HG03039 (cell line): ENCODE data around the gene PIWIL4.

Experiments used
- ATAC-seq: cut with Tn5 transposase; IDR thresholded peaks from one replicate; pipeline ENCODE4 v1.9.1; 2021; ENCODE audit warnings: mild to moderate bottlenecking, moderate library complexity; ENCODE audit not compliant: unreplicated experiment

The PIWIL4 gene

DNA sequence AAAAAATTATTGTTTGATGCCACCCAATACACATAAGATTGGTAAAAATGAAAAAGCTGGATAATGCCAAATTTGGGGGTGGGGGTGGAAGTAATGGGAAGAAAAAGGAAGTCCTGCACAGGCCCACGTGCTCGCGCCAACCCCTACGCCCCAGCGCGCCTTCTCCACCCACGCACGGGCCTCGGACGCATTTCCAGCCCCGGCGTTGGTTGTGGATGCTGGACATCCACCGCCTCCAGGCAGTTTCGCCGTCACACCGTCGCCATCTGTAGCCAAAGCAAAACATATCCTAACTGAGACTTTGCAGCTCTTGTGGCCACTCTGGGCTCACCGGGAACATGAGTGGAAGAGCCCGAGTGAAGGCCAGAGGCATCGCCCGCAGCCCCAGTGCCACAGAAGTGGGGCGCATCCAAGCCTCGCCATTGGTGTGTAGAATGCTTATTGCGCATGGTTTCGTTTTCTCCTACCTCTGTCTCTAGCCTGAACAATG, at the start of gene PIWIL4:
PIWIL4 (plus strand) TSS at position 188 of the 490 bp plus-strand sequence; CDS start at position 339, 151 bp downstream.
- ATAC-seq, result no peak

DNA sequence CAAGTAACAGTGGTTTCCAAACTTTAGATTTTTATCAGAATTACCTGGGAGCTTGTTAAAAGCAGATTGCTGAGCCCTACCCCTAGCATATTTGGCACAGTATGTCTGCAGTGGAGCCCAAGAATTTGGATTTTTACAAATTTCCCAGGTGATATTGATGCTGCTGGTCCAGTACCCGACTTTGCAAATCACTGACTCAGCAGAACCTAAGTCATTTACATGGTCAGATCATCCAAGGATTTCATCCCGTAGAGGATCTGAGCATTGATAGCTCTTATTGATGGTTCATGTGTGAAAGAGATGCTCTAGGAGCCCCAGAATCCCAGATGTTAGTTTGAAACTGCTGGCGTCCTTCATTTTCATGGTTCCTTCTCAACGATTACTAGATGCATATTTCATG, 48.9 kb upstream of the PIWIL4 start:
- ATAC-seq, result no peak

DNA sequence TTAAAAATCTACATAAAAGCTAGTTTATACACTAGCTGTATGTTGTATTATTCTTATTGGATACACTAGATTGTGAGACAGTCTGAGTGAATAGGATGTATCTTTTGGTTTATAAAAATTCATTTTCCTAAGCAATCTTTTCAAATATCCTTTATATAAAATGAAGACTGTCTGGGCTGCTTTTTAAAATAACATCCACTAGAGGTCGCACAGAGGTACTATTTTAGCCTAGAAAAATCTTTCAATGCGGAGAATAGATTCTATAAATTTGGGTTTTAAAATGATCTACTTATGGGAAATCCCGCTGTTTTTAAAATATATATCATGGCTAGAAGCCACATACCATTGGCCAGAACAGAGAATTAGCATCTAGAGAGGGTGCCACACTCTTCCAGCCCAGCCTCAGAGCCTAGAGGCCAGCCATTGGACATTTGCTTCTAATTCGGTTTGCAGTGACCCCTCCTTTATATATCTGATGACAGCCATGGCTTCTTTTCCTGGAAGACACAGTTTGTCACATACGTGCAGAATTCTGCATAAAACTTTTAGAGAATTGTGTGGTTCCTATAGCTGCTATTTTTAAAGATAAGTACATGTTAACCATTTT, 47.6 kb upstream of the PIWIL4 start:
- no peak for ATAC-seq

DNA sequence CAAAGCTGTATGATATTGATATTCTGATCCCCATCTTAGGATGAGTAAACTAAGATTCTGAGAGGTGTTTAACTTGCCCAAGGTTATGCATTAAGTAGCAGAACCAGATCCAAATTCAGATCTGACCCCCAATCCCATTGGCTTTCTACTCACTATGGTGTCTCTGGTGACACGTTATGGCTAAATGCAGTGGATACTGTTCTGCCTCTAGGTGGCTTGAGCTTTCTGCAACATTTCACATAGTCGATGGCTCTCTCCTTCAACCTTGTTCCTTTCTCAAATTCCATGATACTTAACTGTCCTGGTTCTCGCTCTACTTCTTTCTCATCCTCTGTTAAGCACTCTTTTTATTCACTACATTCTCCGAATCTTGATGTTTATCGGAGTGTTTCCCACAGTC, 45.5 kb upstream of the PIWIL4 start:
- ATAC-seq, result no peak

DNA sequence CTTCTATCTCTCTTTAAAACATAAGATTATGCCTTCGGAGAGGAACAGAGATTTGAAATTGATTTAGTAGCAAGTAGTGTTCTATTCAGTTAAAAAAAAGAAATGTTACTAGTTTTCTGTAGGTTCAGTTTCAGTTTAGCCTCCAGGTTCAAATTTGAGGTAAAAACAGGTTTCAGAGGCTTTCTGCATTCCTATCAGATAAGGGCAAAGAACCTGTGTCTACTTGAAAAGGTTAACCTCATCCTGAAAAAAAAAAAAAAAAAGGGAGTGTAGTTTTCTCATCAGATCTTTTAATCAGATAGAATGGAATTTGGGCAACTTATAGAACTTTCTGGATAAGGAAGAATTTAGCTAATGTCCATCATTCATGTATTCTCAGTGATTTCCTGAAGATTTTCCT, 42.8 kb upstream of the PIWIL4 start:
- ATAC-seq, result no peak

DNA sequence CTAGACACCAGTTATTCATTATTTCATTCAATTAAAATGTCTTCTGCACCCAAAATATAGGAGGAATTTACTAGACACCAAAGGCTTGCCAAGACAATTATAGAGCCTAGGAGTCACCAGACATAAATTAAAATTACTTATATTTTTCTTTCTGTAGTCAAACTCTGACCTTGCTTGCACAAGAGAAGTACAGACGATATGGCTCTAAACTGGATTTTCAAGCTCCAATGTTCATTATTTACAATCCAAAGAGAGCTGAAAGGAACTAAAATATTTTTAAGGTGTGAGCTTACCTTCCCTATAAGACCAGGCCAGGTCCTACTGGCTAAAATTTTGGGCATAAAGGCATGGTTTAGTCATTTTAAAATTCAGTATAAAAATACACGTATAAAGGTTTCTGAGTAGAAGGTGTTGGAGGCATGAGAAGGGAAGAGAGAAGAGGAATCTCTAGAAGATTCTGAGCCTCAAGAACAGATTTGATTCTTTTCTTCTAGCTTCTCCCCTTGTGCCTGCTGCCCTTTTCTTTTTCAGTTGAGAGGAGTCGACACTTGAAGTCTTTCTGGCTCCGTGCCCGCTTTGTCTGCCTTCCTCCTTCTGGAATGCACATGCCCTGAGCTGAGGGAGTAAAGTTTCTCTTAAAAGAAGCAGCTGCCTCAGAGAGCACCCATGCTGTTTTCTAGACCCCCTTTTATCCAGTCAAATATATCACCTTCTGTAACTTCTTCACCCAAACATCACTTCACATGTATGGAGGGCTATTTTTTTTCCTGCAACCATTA, 41.4 kb upstream of the PIWIL4 start:
- no peak for ATAC-seq

DNA sequence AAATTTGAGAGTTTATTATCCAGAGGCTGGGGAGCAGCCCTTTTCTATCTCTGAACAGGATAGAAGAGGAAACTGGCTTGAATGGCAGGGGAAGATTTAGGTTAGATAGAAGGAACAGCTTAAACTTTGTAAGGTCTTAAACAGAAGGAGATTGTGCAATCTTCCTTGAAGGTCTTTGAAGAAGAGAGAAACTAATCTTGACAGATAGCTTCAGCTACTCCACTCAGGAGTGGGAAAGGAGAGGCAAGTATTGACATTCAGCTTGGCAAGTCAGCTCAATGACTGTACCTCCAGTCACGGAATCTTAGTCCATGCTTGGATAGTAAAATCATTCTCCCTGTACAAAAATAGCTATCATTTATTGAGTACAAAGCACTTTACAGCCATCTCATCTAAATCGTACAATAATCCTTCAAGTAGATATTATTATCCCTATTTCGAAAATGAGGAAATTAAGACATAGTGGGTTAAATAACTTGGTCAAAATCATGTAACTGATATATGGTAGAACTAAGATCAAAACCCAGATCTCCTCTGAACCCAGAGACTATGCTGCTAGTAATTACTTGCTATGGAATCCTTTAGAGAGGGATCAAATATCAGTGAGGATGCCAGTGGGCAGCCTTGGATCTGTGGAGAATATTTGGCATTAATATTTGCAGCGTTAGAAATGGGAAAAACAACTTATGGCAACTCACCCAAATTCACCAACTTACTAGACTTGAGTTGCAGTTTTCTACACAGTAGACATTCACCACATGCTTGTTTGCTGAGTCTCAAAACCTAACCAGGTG, 40.3 kb upstream of the PIWIL4 start:
- no peak for ATAC-seq

DNA sequence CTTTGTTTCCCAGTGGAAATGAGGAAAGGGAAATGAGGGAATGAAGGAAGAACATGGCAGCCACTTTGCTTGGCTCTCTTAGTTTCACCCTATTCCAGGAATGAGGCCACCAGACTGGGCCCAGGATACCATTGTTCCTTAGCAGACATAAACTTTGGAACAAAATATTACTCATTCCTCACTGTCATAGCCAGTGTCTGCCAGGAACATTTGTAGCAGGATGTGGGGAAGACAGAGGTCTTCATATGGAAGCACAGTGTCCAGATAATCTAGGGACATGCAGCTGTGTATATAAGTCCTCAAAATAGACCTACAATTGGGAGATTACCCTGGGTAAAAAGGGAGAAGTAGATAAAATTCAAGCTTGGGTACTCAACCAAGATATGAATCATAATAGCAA, 38.6 kb upstream of the PIWIL4 start:
- ATAC-seq, result no peak

DNA sequence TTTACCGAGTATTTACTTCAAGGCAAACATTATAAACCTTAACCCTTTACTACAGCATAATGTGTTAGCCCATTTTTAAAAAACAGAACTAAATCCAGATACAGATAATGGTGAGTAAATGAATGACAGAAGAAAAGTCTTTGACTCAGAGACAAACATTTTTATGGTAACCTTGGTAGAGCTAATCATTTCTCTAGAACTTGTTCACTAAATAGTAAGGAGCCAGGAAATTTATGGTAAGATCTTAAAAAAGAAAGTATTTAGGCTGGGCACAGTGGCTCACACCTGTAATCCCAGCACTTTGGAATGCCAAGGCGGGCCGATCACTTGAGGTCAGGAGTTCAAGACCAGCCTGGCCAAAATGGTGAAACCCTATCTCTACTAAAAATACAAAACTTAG, 35.0 kb upstream of the PIWIL4 start:
- ATAC-seq, result no peak

DNA sequence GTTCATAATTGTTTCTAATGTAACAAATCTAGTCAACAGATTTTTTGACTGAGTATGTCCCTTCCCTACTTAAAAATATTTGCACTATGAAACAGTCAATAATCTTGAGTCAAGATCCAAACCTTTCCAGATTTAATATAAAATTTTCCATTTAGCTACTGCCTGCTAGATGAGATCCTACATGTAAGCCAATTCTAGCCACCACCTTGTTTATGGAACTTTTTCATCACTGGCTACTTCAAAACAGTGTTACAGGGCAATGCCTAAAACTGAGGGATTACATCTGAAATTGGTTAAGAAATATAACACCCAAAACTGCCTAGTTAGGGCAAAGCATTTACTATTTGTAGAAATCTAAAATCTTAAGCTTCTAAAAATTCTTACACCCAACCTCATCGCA, 34.0 kb upstream of the PIWIL4 start:
- no peak for ATAC-seq

DNA sequence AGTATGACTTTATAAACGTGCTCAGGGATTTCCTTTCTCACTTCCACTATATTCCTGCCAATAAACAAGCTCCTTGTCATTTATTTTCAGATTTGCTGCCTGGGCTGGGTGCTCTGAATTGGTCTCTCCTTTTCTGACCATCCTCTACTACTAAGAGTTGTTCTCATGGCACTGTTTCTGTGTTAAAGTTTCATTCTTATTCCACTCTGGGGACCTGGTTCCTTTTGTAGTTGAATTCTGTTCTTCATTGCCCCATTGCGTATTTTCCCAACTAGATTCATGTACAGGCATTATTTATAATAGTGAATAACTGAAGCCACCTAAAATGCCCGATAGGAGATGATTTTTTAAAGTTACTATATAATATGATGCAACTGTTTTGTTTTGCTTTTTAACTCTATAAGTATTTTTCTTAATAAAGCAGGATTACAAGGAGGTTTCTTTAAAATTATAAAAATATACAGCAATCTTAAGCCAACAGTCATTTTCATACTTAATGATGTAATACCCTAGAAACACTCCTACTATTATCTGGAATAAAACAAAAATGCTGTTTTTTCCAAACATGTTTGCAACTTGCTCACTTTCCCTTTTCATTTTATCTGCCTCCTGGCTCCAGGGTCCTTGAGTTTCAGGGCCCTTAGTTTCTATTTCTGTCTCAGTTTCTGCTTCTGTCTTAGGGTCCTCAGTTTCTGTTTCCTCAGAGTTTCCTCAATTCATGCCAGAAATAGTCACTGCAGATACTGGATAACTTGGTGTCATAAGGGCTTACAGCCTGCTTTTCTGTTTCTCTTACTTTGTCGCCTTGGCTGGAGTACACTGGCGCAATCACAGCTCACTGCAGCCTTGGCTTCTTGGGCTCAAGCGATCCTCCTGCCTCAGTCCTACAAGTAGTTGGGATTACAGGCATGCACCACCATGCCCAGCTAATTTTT, 33.2 kb upstream of the PIWIL4 start:
- no peak for ATAC-seq

DNA sequence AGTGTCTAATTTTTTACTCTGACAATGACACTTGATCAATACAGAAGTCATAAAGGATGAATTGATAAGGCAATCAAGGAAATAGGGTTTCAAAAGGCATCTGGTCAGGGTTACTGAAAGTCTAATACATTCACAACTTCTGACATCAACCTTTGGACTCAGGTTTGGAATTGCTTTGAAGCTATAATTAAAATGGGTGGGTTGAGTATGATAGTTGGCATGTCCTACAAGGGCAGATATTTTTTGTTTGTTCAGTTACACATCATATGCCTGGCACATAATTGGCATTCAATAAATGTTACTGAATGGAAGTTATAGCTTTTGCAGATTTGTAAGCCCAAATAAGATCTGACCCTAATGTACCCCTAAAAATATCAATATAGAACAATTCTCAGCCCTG, 30.8 kb upstream of the PIWIL4 start:
- no peak for ATAC-seq

DNA sequence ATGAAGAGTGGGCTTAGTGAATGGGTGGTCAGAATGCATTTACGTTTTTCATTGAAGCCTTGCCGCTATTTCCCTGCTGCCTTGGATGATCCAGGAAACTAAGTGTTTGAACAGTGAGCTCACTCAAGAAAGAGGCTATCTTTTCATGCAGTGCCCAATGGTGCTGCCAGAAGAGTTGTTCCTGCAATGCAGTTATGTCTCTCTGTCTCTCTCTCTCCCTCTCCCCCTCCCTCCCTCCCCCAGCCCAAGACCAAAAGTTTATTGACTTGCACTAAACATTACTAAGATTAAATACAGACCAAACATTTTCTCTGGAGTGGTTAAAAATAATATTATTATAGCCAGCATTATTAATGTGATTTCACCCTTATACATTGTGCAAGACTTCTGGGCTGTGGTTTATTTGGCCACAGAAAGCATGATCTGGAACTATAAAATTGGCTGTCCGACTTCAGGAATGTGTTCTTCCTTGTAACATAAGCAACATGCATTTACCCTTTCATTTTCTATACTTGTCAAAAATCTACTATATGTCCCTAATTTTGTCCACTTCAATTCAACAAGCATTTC, 30.1 kb upstream of the PIWIL4 start:
- no peak for ATAC-seq

DNA sequence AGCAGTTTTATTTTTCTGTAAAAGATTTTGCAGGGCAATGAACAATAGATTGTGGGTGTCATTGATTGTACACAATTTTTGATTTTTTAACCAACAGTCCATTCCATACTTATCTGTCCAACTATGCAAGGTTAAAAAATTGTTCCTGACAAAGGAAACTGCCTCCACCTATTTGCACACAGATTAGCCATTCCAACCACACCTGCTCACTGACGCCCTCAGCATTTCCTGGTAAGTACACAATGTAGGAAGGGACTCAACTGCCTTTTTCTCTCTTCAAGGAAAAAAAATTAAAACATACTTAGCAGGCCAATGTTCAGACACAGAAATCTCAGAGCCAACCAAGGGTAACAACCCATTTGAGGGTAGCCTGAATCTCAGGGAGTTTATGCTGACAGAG, 27.7 kb upstream of the PIWIL4 start:
- ATAC-seq, result no peak

DNA sequence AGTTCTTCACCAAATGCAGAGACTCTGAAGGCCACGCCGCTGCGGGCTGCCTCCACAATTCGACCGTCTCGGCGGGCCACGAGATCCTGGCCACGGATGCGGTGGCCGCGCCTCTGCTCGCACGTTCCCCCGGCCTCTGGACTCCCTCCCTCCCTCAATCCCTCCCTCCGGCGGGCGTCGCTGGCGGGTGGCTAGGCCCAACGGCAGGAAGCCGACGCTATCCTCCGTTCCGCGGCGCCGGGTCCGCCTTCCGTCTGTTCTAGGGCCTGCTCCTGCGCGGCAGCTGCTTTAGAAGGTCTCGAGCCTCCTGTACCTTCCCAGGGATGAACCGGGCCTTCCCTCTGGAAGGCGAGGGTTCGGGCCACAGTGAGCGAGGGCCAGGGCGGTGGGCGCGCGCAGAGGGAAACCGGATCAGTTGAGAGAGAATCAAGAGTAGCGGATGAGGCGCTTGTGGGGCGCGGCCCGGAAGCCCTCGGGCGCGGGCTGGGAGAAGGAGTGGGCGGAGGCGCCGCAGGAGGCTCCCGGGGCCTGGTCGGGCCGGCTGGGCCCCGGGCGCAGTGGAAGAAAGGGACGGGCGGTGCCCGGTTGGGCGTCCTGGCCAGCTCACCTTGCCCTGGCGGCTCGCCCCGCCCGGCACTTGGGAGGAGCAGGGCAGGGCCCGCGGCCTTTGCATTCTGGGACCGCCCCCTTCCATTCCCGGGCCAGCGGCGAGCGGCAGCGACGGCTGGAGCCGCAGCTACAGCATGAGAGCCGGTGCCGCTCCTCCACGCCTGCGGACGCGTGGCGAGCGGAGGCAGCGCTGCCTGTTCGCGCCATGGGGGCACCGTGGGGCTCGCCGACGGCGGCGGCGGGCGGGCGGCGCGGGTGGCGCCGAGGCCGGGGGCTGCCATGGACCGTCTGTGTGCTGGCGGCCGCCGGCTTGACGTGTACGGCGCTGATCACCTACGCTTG, 23.2 kb upstream of the PIWIL4 start, which contains the start of gene FUT4:
FUT4 (plus strand) TSS at position 227 of the 951 bp plus-strand sequence; CDS start at position 440, 213 bp downstream.
- ATAC-seq, result peak; percentile 81

DNA sequence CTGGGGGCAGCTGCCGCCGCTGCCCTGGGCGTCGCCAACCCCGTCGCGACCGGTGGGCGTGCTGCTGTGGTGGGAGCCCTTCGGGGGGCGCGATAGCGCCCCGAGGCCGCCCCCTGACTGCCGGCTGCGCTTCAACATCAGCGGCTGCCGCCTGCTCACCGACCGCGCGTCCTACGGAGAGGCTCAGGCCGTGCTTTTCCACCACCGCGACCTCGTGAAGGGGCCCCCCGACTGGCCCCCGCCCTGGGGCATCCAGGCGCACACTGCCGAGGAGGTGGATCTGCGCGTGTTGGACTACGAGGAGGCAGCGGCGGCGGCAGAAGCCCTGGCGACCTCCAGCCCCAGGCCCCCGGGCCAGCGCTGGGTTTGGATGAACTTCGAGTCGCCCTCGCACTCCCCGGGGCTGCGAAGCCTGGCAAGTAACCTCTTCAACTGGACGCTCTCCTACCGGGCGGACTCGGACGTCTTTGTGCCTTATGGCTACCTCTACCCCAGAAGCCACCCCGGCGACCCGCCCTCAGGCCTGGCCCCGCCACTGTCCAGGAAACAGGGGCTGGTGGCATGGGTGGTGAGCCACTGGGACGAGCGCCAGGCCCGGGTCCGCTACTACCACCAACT, 22.4 kb upstream of the PIWIL4 start:
- no peak for ATAC-seq

DNA sequence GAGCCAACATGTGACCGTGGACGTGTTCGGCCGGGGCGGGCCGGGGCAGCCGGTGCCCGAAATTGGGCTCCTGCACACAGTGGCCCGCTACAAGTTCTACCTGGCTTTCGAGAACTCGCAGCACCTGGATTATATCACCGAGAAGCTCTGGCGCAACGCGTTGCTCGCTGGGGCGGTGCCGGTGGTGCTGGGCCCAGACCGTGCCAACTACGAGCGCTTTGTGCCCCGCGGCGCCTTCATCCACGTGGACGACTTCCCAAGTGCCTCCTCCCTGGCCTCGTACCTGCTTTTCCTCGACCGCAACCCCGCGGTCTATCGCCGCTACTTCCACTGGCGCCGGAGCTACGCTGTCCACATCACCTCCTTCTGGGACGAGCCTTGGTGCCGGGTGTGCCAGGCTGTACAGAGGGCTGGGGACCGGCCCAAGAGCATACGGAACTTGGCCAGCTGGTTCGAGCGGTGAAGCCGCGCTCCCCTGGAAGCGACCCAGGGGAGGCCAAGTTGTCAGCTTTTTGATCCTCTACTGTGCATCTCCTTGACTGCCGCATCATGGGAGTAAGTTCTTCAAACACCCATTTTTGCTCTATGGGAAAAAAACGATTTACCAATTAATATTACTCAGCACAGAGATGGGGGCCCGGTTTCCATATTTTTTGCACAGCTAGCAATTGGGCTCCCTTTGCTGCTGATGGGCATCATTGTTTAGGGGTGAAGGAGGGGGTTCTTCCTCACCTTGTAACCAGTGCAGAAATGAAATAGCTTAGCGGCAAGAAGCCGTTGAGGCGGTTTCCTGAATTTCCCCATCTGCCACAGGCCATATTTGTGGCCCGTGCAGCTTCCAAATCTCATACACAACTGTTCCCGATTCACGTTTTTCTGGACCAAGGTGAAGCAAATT, 21.7 kb upstream of the PIWIL4 start:
- no peak for ATAC-seq

DNA sequence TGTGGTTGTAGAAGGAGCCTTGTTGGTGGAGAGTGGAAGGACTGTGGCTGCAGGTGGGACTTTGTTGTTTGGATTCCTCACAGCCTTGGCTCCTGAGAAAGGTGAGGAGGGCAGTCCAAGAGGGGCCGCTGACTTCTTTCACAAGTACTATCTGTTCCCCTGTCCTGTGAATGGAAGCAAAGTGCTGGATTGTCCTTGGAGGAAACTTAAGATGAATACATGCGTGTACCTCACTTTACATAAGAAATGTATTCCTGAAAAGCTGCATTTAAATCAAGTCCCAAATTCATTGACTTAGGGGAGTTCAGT, 21.1 kb upstream of the PIWIL4 start:
- ATAC-seq, result no peak
